ENCODE data around the gene CYP26B1.

CYP26B1 gene

DNA sequence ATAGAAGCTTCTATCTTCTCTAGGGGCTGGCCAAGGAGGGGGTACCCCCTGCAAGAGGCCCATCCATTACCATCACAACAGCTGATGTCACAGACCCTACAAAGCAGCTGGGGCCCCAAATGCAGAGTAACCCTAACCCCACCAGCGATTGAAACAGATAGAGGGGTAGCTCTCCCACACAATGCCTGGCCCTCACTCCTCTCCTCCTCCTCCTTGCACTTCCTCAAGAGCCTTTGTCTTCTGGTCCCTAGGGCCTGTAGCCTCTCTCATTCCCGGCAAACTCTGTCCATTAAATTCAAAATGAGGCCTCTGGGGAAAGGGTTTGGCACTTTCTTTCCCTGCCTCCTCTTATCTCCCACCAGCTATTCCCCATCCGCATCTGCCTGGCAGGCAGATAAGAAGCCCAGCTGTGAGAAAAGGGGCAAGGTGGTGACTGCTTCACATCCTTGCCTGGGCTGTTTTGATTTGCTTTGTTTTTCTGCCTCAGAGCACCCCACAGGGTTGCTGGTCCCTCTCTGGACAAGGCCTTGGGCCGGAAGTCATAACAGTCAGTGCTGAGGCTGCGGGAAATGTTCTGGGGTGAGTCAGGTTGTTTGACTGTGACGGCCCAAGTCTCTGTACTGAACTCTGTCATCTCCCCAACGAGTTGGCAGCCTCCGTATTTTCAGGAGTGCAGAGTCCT lies 26.1 kb upstream of the CYP26B1 start:
- TF ChIP-seq, protein P1, sequence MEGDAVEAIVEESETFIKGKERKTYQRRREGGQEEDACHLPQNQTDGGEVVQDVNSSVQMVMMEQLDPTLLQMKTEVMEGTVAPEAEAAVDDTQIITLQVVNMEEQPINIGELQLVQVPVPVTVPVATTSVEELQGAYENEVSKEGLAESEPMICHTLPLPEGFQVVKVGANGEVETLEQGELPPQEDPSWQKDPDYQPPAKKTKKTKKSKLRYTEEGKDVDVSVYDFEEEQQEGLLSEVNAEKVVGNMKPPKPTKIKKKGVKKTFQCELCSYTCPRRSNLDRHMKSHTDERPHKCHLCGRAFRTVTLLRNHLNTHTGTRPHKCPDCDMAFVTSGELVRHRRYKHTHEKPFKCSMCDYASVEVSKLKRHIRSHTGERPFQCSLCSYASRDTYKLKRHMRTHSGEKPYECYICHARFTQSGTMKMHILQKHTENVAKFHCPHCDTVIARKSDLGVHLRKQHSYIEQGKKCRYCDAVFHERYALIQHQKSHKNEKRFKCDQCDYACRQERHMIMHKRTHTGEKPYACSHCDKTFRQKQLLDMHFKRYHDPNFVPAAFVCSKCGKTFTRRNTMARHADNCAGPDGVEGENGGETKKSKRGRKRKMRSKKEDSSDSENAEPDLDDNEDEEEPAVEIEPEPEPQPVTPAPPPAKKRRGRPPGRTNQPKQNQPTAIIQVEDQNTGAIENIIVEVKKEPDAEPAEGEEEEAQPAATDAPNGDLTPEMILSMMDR (conservative IDR thresholded peaks at IDR 0.05; ENCODE audit: low read depth): no peak
- DNase-seq (ENCODE audit: low spot score): no peak
- CTCF ChIA-PET: interaction anchor here (0.7 to 1.6 kb wide), 3 partner anchors 9 to 103 kb away, joined by 3 read pairs; no protein-coding TSS in a partner anchor

DNA sequence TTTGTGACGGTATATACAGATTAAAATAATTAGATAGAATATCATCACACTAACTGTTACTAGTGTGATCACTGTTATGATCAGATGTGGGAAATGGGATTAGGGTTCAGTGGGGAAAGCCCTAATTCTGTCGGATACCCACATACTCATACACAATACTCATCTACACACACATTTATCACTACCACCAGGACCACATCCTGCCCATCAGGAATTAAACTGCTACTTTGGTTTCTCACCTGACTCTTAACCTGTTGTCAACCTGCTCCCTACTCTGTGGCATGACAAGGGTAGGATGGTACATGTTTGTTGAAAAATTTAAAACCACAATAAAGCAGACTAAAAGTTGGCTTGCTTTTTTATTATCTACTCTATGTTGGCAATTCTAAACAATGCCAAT lies 24.8 kb upstream of the CYP26B1 start:
- ChIA-PET POLR2A (ENCODE audit: low non-redundant PET) (no interaction called here), CTCF (interaction anchor here (0.8 kb wide), 1 partner anchor 22 kb away, joined by 3 read pairs; no protein-coding TSS in a partner anchor)
- TF ChIP-seq, protein P1 (conservative IDR thresholded peaks at IDR 0.05; ENCODE audit: low read depth): no peak
- no peak for DNase-seq (ENCODE audit: low spot score)
- no peak overlapping the region for H3K27ac ChIP-seq

More for the DNA sequence above, 26.1 kb upstream of the CYP26B1 start:
- POLR2A ChIA-PET (ENCODE audit: low non-redundant PET): no interaction called here
- H3K27ac ChIP-seq: no peak overlapping the region

DNA sequence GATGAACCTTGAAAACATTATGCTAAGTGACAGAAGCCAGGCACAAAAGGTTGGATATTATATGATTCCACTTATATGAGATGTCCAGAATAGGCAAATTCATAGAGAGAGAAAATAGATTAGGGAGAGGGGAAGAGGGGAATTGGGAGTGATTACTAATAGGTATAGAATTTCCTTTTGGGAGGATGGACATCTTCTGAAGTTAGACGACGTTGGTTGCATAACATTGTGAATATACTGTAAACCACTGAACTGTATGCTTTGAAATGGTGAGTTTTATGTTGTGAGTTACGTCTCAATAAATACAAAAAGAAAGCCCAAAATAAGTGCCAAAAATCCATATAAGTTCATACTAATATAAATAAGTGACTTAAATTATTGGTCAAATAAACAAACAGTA lies 18.6 kb upstream of the CYP26B1 start:
- DNase-seq (ENCODE audit: low spot score): no peak
- ChIA-PET POLR2A (ENCODE audit: low non-redundant PET) (no interaction called here), CTCF (no interaction called here)
- TF ChIP-seq, protein P1 (conservative IDR thresholded peaks at IDR 0.05; ENCODE audit: low read depth): no peak
- H3K27ac ChIP-seq: no peak overlapping the region

DNA sequence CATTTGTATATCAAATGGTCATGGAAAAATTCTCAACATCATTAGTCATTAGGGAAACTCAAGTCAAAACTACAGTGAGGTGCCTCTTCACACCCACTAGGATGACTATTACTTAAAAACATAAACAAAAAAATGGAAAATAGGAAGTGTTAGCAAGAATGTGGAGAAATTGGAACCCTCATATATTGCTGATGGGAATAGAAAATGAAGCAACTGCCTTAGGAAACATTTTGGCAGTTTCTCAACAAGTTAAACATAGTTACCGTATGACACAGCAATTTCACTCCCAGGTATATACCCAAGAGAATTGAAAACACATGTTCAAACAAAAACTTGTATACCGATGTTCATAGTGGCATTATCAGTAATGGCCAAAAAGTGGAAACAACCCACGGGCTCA lies 18.1 kb upstream of the CYP26B1 start:
- DNase-seq (ENCODE audit: low spot score): no peak
- H3K27ac ChIP-seq: no peak overlapping the region
- ChIA-PET POLR2A (ENCODE audit: low non-redundant PET) (no interaction called here), CTCF (no interaction called here)
- TF ChIP-seq, protein P1 (conservative IDR thresholded peaks at IDR 0.05; ENCODE audit: low read depth): no peak

DNA sequence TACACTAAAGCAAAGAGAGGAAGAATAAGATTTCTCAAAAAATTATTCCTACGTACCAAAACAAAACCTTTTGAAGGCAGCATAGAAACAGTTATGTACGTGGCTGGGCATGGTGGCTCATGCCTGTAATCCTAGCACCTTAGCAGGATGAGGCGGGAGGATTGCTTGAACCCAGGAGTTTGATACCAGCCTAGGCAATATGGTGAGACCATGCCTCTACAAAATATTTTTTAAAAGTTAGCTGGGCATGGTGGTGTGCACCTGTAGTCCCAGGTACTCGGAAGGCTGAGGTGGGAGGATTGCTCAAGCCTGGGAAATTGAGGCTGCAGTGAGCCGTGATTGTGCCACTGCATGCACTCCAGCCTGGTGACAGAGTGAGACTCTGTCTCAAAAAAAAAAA lies 14.9 kb upstream of the CYP26B1 start:
- no peak for DNase-seq (ENCODE audit: low spot score)
- ChIA-PET POLR2A (ENCODE audit: low non-redundant PET) (no interaction called here), CTCF (interaction anchor here (0.5 kb wide), 1 partner anchor 213 kb away, joined by 3 read pairs; no protein-coding TSS in a partner anchor)
- no peak overlapping the region for H3K27ac ChIP-seq
- TF ChIP-seq, protein P1 (conservative IDR thresholded peaks at IDR 0.05; ENCODE audit: low read depth): no peak

DNA sequence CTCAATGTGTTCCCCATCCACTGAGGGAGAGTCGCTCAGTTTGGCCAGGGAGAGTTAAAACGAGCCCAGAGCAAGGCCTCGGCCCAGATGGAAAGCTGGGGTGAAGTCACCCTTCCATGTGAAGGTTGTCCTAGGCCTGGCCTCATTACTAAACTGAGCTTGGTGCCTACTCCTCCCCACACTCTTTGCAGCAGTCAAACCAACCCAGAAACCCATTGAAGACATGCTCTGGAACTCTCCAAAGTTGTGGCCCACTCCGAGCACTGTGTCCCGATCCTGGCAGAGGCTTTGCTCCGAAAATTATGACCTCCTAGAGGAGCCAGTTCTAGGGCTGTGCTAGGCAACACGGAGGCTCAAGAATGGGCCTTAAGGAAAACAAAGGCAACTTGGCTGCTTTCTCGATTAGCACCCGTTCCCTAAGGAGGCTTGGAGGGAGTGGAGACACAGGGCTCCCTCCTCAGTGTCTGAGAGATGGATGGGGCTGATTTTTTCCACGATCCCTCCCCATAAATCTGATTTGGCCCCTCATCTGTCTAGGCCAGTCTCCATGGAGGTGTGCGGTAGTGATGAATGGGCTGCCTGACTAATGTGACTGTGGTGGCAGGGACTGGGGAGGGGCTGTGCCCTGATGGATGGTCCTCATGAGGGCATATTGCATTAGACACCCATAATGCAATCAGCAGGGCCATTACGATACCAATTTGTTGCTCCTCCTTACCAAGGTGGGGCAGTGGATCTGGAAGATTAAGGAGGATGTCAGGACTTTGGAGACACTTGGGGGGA lies 11.7 kb upstream of the CYP26B1 start:
- ChIA-PET POLR2A (ENCODE audit: low non-redundant PET) (no interaction called here), CTCF (no interaction called here)
- DNase-seq (ENCODE audit: low spot score): no peak
- TF ChIP-seq, protein P1 (conservative IDR thresholded peaks at IDR 0.05; ENCODE audit: low read depth): no peak
- no peak overlapping the region for H3K27ac ChIP-seq
